ENCODE data around the gene OSTN. TPM values are rescaled to one million over a fixed set of nuclear protein-coding genes. Genes with fewer than 3 reads are reported as not detected.

The OSTN gene
- total RNA-seq, 4 donors from 2014 or later, result not detected

GRCh38 chr3:191255156-191255555, 56.1 kb downstream of the OSTN start:
- Histone ChIP-seq H3K27me3 (no peaks in the 10 kb centered on the region), H3K4me3 (no peak overlapping the region), H3K4me1 (no peaks in the 10 kb centered on the region), H3K9me3 (no peaks in the 10 kb centered on the region), H3K36me3 (no peaks in the 10 kb centered on the region), H3K27ac (no peak overlapping the region)
- 86 to 92% methylated on average over 5 of the region's 5 CpGs for WGBS, 2 donors
- TF ChIP-seq POLR2A (IDR thresholded peaks at IDR 0.05), result no peak
- no peak for TF ChIP-seq CTCF (IDR thresholded peaks at IDR 0.05)
- TF ChIP-seq EP300 (IDR thresholded peaks at IDR 0.05), result no peak
- DNase-seq (ENCODE audit: low spot score in 2 of 2), result no peak

GRCh38 chr3:191256405-191256804, 57.4 kb downstream of the OSTN start:
- DNase-seq (ENCODE audit: low spot score in 2 of 2), result no peak
- H3K4me3 ChIP-seq, result no peak overlapping the region
- H3K9me3 ChIP-seq, result no peaks in the 10 kb centered on the region
- H3K27ac ChIP-seq, result no peak overlapping the region
- no peaks in the 10 kb centered on the region for H3K27me3 ChIP-seq
- no peaks in the 10 kb centered on the region for H3K36me3 ChIP-seq
- no peak for TF ChIP-seq CTCF (IDR thresholded peaks at IDR 0.05)
- TF ChIP-seq POLR2A (IDR thresholded peaks at IDR 0.05), result no peak
- TF ChIP-seq EP300 (IDR thresholded peaks at IDR 0.05), result no peak
- H3K4me1 ChIP-seq, result no peaks in the 10 kb centered on the region

- 91 to 94% methylated on average over 2 of the region's 2 CpGs for WGBS, 2 donors
- no peak for DNase-seq (ENCODE audit: low spot score in 2 of 2)
- TF ChIP-seq CTCF (IDR thresholded peaks at IDR 0.05), result no peak
- TF ChIP-seq EP300 (IDR thresholded peaks at IDR 0.05), result no peak
- no peak for TF ChIP-seq POLR2A (IDR thresholded peaks at IDR 0.05)
- no peak overlapping the region for H3K27ac ChIP-seq
- no peaks in the 10 kb centered on the region for H3K36me3 ChIP-seq
- no peaks in the 10 kb centered on the region for H3K9me3 ChIP-seq
- H3K4me1 ChIP-seq, result no peaks in the 10 kb centered on the region
- no peak overlapping the region for H3K4me3 ChIP-seq
- no peaks in the 10 kb centered on the region for H3K27me3 ChIP-seq
Observed at GRCh38 chr3:191257286-191257685, 58.2 kb downstream of the OSTN start.

- 0 to 41% methylated on average over 1 of the region's 1 CpG for WGBS, 2 donors
- H3K9me3 ChIP-seq, result no peaks in the 10 kb centered on the region
Observed at GRCh38 chr3:191259486-191259885, 60.4 kb downstream of the OSTN start.

More at GRCh38 chr3:191259486-191259885, 60.4 kb downstream of the OSTN start:
- Histone ChIP-seq H3K27me3 (no peaks in the 10 kb centered on the region), H3K27ac (no peak overlapping the region), H3K4me1 (peaks cover 0 to 10% (median 5%) of the 10 kb centered on the region in 4 donors), H3K4me3 (no peak overlapping the region), H3K36me3 (no peaks in the 10 kb centered on the region)
- TF ChIP-seq CTCF (IDR thresholded peaks at IDR 0.05) (no peak), EP300 (IDR thresholded peaks at IDR 0.05) (no peak), POLR2A (IDR thresholded peaks at IDR 0.05) (no peak)
- DNase-seq (ENCODE audit: low spot score in 2 of 2), result no peak

Measured in tibial nerve (tissue), 4 donors.